H1 (cell line): ENCODE results near the gene CAMK2B. TPM values are rescaled to one million over a fixed set of nuclear protein-coding genes. Genes with fewer than 3 reads are reported as not detected.

ENCODE experiments used
- CTCF ChIA-PET: fragments of 300-600 bp; sonication (Branson Sonifier 250); formaldehyde crosslinking; loops from one replicate; lab custom pipeline; 2021; ENCODE audit not compliant: partially characterized antibody; lab: Charles Lee
- POLR2A ChIA-PET: fragments of 300-600 bp; sonication (Branson Sonifier 250); formaldehyde crosslinking; loops from one replicate; lab custom pipeline; 2021; ENCODE audit warnings: inconsistent platforms; ENCODE audit not compliant: partially characterized antibody; lab: Charles Lee
- DNase-seq, 2 experiments: peaks; one replicate each; pipeline versions ENCODE4 v3.0.0 to v3.0.0-alpha.2; 2010 to 2022; ENCODE audit warnings: low spot score in 2 of 2, low read depth in 1 of 2, mixed read lengths in 1 of 2
- FAIRE-seq: peaks from 2 replicates; lab custom pipeline; 2011; peaks lifted over from hg19 to GRCh38; lab: Jason Lieb, UNC
- H2AFZ ChIP-seq: 2 replicates; pipeline ENCODE4 v1.8.1; 2012; ENCODE audit warnings: low read length, inconsistent platforms
- H2AK5ac ChIP-seq: 2 replicates; pipeline ENCODE4 v1.6.1; 2013; ENCODE audit warnings: low read depth, low read length
- H2BK120ac ChIP-seq: replicated peaks from 2 replicates; pipeline ENCODE3; 2013; ENCODE audit warnings: low read depth, low read length, inconsistent platforms
- H2BK12ac ChIP-seq: 2 replicates; pipeline ENCODE4 v1.6.1; 2013; ENCODE audit warnings: low read depth, low read length
- H2BK15ac ChIP-seq: 2 replicates; pipeline ENCODE4 v1.6.1; 2013; ENCODE audit warnings: low read length
- H2BK20ac ChIP-seq: 2 replicates; pipeline ENCODE4 v1.6.1; 2013; ENCODE audit warnings: low read length
- H2BK5ac ChIP-seq: 2 replicates; pipeline ENCODE4 v1.6.1; 2013; ENCODE audit warnings: low read depth, low read length
- H3K14ac ChIP-seq: 2 replicates; pipeline ENCODE4 v1.6.1; 2013; ENCODE audit warnings: inconsistent platforms; ENCODE audit not compliant: insufficient read length
- H3K18ac ChIP-seq: 2 replicates; pipeline ENCODE4 v1.6.1; 2013; ENCODE audit warnings: low read length; ENCODE audit errors: extremely low read depth
- H3K23ac ChIP-seq: 2 replicates; pipeline ENCODE4 v1.6.1; 2013; ENCODE audit warnings: inconsistent platforms; ENCODE audit not compliant: insufficient read length
- H3K23me2 ChIP-seq: 2 replicates; pipeline ENCODE4 v1.6.1; 2013; ENCODE audit warnings: low read depth, low read length
- H3K27ac ChIP-seq: 2 replicates; pipeline ENCODE4 v1.6.1; 2011; ENCODE audit warnings: low read depth, low read length, inconsistent platforms
- H3K27me3 ChIP-seq, 4 experiments: replicated peaks in 1 of 4; 1 replicate in 1 of 4; 2 replicates in 3 of 4; pipeline versions ENCODE4 v1.6.1 to v1.8.1; 2011 to 2013; ENCODE audit warnings: low read length in 3 of 4, mild to moderate bottlenecking in 3 of 4, inconsistent platforms in 2 of 4, mixed read lengths in 2 of 4, moderate library complexity in 1 of 4; ENCODE audit not compliant: control insufficient read depth in 3 of 4, insufficient read depth in 3 of 4; ENCODE audit errors: extremely low read depth in 1 of 4
- H3K36me3 ChIP-seq, 4 experiments: 2 replicates each; pipeline versions ENCODE4 v1.6.1 to v1.8.1; 2011 to 2013; ENCODE audit warnings: mild to moderate bottlenecking in 4 of 4, low read length in 3 of 4, moderate library complexity in 2 of 4, control low read depth in 1 of 4, inconsistent platforms in 1 of 4; ENCODE audit not compliant: insufficient read depth in 4 of 4, control insufficient read depth in 2 of 4
- H3K4ac ChIP-seq: replicated peaks from 2 replicates; pipeline ENCODE3; 2013; ENCODE audit warnings: low read length, low read depth, mixed read lengths, inconsistent platforms; ENCODE audit not compliant: insufficient read length
- H3K4me1 ChIP-seq, 4 experiments: replicated peaks in 1 of 4; 1 replicate in 1 of 4; 2 replicates in 3 of 4; pipeline versions ENCODE4 v1.6.1 to v1.8.1; 2011 to 2013; ENCODE audit warnings: low read length in 3 of 4, inconsistent platforms in 2 of 4, mixed read lengths in 1 of 4; ENCODE audit not compliant: insufficient read depth in 4 of 4, control insufficient read depth in 3 of 4
- H3K4me2 ChIP-seq, 2 experiments: 2 replicates each; pipeline versions ENCODE4 v1.6.1 to v1.8.1; 2011 to 2013; ENCODE audit warnings: low read depth in 2 of 2, low read length in 2 of 2, control low read depth in 1 of 2, inconsistent platforms in 1 of 2, mild to moderate bottlenecking in 1 of 2; ENCODE audit not compliant: insufficient read depth in 1 of 2
- H3K4me3 ChIP-seq, 4 experiments: fragments of 200-600, 300-600 bp in 1 of 4; sonication (generic), shearing (Covaris generic), sonication (Bioruptor Twin) in 1 of 4; 2 replicates each; pipeline versions ENCODE4 v1.5.1 to v1.8.1; 2011 to 2016; ENCODE audit warnings: low read length in 4 of 4, low read depth in 3 of 4, control low read depth in 2 of 4, inconsistent platforms in 2 of 4, mild to moderate bottlenecking in 2 of 4, mixed read lengths in 1 of 4, moderate library complexity in 1 of 4; ENCODE audit not compliant: insufficient read depth in 2 of 4; ENCODE audit errors: extremely low read depth in 1 of 4
- H3K56ac ChIP-seq: replicated peaks from 2 replicates; pipeline ENCODE3; 2013; ENCODE audit warnings: low read depth, mild to moderate bottlenecking, mixed read lengths, low read length, inconsistent platforms; ENCODE audit not compliant: insufficient read length
- H3K79me1 ChIP-seq: 2 replicates; pipeline ENCODE4 v1.6.1; 2013; ENCODE audit warnings: low read depth, low read length, control low read depth
- H3K79me2 ChIP-seq, 2 experiments: 2 replicates each; pipeline versions ENCODE4 v1.6.1 to v1.8.1; 2012 to 2013; ENCODE audit warnings: low read length in 2 of 2, mild to moderate bottlenecking in 2 of 2, inconsistent platforms in 1 of 2; ENCODE audit not compliant: insufficient read depth in 2 of 2, control insufficient read depth in 1 of 2
- H3K9ac ChIP-seq, 4 experiments: replicated peaks in 1 of 4; 1 replicate in 1 of 4; 2 replicates in 3 of 4; pipeline versions ENCODE4 v1.6.1 to v1.8.1; 2011 to 2013; ENCODE audit warnings: low read depth in 3 of 4, low read length in 3 of 4, control low read depth in 2 of 4, mild to moderate bottlenecking in 2 of 4, moderate library complexity in 2 of 4, inconsistent platforms in 1 of 4; ENCODE audit errors: extremely low read depth in 1 of 4
- H3K9me3 ChIP-seq, 2 experiments: 2 replicates each; pipeline versions ENCODE4 v1.6.1 to v1.8.1; 2012 to 2013; ENCODE audit warnings: mild to moderate bottlenecking in 2 of 2, moderate library complexity in 2 of 2, control low read depth in 1 of 2, inconsistent platforms in 1 of 2, low read depth in 1 of 2, low read length in 1 of 2, mixed read lengths in 1 of 2; ENCODE audit not compliant: insufficient read depth in 2 of 2
- H4K20me1 ChIP-seq, 2 experiments: replicated peaks in 1 of 2; 2 replicates each; pipeline versions ENCODE3 to v1.8.1; 2011 to 2013; ENCODE audit warnings: inconsistent platforms in 2 of 2, low read length in 2 of 2, mild to moderate bottlenecking in 1 of 2; ENCODE audit not compliant: insufficient read depth in 2 of 2, control insufficient read depth in 1 of 2
- H4K5ac ChIP-seq: 2 replicates; pipeline ENCODE4 v1.6.1; 2013; ENCODE audit warnings: low read length, low read depth, mixed read lengths, inconsistent platforms; ENCODE audit not compliant: insufficient read length
- H4K8ac ChIP-seq: 2 replicates; pipeline ENCODE4 v1.8.0; 2013; ENCODE audit warnings: mild to moderate bottlenecking, moderate library complexity, low read length, inconsistent platforms; ENCODE audit not compliant: insufficient read depth; ENCODE audit errors: extremely low read depth
- H4K91ac ChIP-seq: replicated peaks from 2 replicates; pipeline ENCODE3; 2013; ENCODE audit warnings: low read length, mixed read lengths, inconsistent platforms; ENCODE audit not compliant: insufficient read length
- ASH2L ChIP-seq: fragments of 200-600, 300-600 bp; sonication (generic); IDR thresholded peaks from one replicate; pipeline ENCODE4 v1.7.1; 2017; ENCODE audit warnings: low read length
- FOSL1 ChIP-seq: IDR thresholded peaks from 2 replicates; pipeline ENCODE4 v1.6.1; 2011; ENCODE audit warnings: mild to moderate bottlenecking, low read depth, low read length, moderate library complexity; ENCODE audit not compliant: insufficient read depth
- MAFK ChIP-seq: IDR thresholded peaks from 2 replicates; pipeline ENCODE4 v1.6.1; 2012; ENCODE audit warnings: low read depth, mild to moderate bottlenecking, improper control_type of control experiment, low read length
- ZNF274 ChIP-seq: IDR thresholded peaks from 2 replicates; pipeline ENCODE4 v1.7.0; 2012; ENCODE audit warnings: low read length, borderline replicate concordance; ENCODE audit errors: extremely low read depth
- WGBS, 2 experiments: shearing (Covaris generic) in 1 of 2; methylation state at CpG; one replicate each; pipeline versions ENCODE4 v1.1.6 to v1.1.7; 2013 to 2015; ENCODE audit warnings: low lambda C conversion rate in 2 of 2, mixed read lengths in 2 of 2, inconsistent platforms in 1 of 2, low coverage in 1 of 2, missing lambda C conversion rate in 1 of 2; ENCODE audit not compliant: insufficient replicate concordance in 2 of 2, insufficient coverage in 1 of 2, insufficient read length in 1 of 2; ENCODE audit errors: extremely low coverage in 1 of 2, missing lambda C conversion rate in 1 of 2; 5-methylcytosine and 5-hydroxymethylcytosine counted together
- polyA plus RNA-seq, 7 experiments: library from polyadenylated mRNA; depleted of rRNA in 3 of 7; stranded (reverse) in 5 of 7; unstranded in 2 of 7; fragments of >200 nt in 5 of 7; fragments of 200-250 nt in 2 of 7; gene quantifications; 1 replicate in 5 of 7; 2 replicates in 1 of 7; 4 replicates in 1 of 7; pipeline versions ENCODE4 v1.2.1 to v1.2.3, GENCODE V29; 2011 to 2013; ENCODE audit warnings: missing spikeins in 2 of 7, mixed read lengths in 2 of 7
- total RNA-seq: library from RNA; stranded (reverse); fragmentation: NEBNext Ultra II Directional; extraction: Animal tissue kit (Norgen Biotek cat#: 25700); gene quantifications from 2 replicates; pipeline ENCODE4 v1.2.1, GENCODE V29; 2021

Gene CAMK2B
- total and polyA plus RNA-seq, 2 of the 8 experiments (the other 6 are each of a cell fraction or from before 2014, with no cell fraction given) = 0.05 to 0.15 TPM

GRCh38 chr7:44273681-44274622 lies 51.4 kb downstream of the CAMK2B start:
- FAIRE-seq = no peak
- Histone ChIP-seq H3K4me2 (no peak overlapping the region), H4K8ac (no peak overlapping the region), H4K20me1 (no peaks in the 10 kb centered on the region), H3K56ac (no peak overlapping the region), H3K23me2 (no peaks in the 10 kb centered on the region; the same call in 1 of the 2 replicates), H2AK5ac (no peak overlapping the region), H3K18ac (no peak overlapping the region), H2BK20ac (no peak overlapping the region), H2BK120ac (no peak overlapping the region), H3K4me3 (no peak overlapping the region), H3K79me2 (no peaks in the 10 kb centered on the region), H3K9ac (no peak overlapping the region), H3K36me3 (no peaks in the 10 kb centered on the region), H4K5ac (no peak overlapping the region), H3K14ac (no peak overlapping the region), H2BK12ac (no peak overlapping the region), H3K27ac (no peak overlapping the region), H3K4ac (no peak overlapping the region), H2AFZ (no peak overlapping the region), H2BK15ac (no peak overlapping the region), H3K23ac (no peak overlapping the region), H3K9me3 (no peaks in the 10 kb centered on the region), H4K91ac (no peak overlapping the region), H3K27me3 (peaks cover 0 to 25% (median 17%) of the 10 kb centered on the region in 4 experiments; a peak in 5 of 7 replicates), H3K79me1 (no peaks in the 10 kb centered on the region), H2BK5ac (no peak overlapping the region), H3K4me1 (peaks cover 0 to 10% (median 5%) of the 10 kb centered on the region in 4 experiments; a peak in 5 of 7 replicates)
- TF ChIP-seq ASH2L (no peak), MAFK (no peak), ZNF274 (no peak), FOSL1 (no peak)
- 87% methylated on average over 22 of the region's 22 CpGs; no CpG with 5 or more reads in 1 of the 2 experiments for WGBS, 2 experiments
- CTCF ChIA-PET = interaction anchor here (0.9 to 1.2 kb wide), 3 partner anchors 24 to 75 kb away, joined by 3 to 4 read pairs (median 4); no protein-coding TSS in a partner anchor
- DNase-seq = no peak
- POLR2A ChIA-PET = interaction anchor here (1.2 kb wide), 1 partner anchor 209 kb away, joined by 3 read pairs; the partner anchor contains the start of gene PGAM2
